ENCODE measurements around the gene CPA4.

Gene CPA4

DNA sequence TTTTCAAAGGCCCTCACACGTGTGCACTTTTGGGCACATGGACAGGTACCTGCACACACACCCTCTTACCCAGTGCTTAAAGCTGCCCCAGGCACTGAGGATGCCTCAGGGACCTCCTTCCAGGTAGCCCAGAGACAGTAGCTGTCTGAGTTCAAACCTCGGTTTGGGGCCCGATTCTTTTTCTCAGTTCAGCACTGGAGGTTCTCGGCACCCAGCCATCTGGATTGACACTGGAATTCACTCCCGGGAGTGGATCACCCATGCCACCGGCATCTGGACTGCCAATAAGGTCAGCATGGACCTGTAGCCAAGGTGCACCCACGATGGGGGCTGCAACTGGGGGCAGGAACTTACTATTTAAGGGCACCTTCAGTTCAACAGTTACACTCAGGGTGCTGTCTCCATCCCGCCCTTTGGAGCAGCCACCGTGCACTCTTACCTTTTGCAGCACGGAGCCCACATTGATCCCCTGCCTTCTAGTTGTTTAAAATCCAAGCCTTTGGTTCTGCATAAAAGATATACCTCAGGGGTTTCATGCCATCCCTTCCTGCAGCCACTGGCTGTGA, 69.4 kb downstream of the CPA4 start:
- no peaks in the 10 kb centered on the region for H3F3A ChIP-seq (ENCODE audit: control insufficient read depth, insufficient read depth)
- peaks cover 3% of the 10 kb centered on the region; the same call in 1 of the 2 replicates for H3K9me3 ChIP-seq (ENCODE audit: control insufficient read depth, insufficient read depth, low read length)
- H4K20me1 ChIP-seq (ENCODE audit: control insufficient read depth, insufficient read depth, low read depth, low read length): no peaks in the 10 kb centered on the region
- H3K4me1 ChIP-seq (ENCODE audit: control insufficient read depth, low read length): no peaks in the 10 kb centered on the region
- no peak overlapping the region for H3K4me3 ChIP-seq (ENCODE audit: low read length)
- no peaks in the 10 kb centered on the region for H3K9me2 ChIP-seq (replicated peaks; ENCODE audit: control insufficient read depth, low read length)
- no peak for TF ChIP-seq EZH2phosphoT487 (IDR thresholded peaks at IDR 0.05; ENCODE audit: borderline replicate concordance, low read length)
- TF ChIP-seq, protein P1, sequence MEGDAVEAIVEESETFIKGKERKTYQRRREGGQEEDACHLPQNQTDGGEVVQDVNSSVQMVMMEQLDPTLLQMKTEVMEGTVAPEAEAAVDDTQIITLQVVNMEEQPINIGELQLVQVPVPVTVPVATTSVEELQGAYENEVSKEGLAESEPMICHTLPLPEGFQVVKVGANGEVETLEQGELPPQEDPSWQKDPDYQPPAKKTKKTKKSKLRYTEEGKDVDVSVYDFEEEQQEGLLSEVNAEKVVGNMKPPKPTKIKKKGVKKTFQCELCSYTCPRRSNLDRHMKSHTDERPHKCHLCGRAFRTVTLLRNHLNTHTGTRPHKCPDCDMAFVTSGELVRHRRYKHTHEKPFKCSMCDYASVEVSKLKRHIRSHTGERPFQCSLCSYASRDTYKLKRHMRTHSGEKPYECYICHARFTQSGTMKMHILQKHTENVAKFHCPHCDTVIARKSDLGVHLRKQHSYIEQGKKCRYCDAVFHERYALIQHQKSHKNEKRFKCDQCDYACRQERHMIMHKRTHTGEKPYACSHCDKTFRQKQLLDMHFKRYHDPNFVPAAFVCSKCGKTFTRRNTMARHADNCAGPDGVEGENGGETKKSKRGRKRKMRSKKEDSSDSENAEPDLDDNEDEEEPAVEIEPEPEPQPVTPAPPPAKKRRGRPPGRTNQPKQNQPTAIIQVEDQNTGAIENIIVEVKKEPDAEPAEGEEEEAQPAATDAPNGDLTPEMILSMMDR (IDR thresholded peaks at IDR 0.05; ENCODE audit: low read depth, low read length, poor library complexity, severe bottlenecking): no peak
- no peaks in the 10 kb centered on the region for H3K36me3 ChIP-seq (ENCODE audit: control insufficient read depth, low read length)
- no peaks in the 10 kb centered on the region for H3K79me2 ChIP-seq (ENCODE audit: control insufficient read depth, low read length)
- no peak overlapping the region for H3K4me2 ChIP-seq (ENCODE audit: low read length)
- H3K27me3 ChIP-seq (ENCODE audit: control insufficient read depth, low read length): peaks cover 4% of the 10 kb centered on the region
- no peak overlapping the region for H3K27ac ChIP-seq (ENCODE audit: low read depth, low read length)

DNA sequence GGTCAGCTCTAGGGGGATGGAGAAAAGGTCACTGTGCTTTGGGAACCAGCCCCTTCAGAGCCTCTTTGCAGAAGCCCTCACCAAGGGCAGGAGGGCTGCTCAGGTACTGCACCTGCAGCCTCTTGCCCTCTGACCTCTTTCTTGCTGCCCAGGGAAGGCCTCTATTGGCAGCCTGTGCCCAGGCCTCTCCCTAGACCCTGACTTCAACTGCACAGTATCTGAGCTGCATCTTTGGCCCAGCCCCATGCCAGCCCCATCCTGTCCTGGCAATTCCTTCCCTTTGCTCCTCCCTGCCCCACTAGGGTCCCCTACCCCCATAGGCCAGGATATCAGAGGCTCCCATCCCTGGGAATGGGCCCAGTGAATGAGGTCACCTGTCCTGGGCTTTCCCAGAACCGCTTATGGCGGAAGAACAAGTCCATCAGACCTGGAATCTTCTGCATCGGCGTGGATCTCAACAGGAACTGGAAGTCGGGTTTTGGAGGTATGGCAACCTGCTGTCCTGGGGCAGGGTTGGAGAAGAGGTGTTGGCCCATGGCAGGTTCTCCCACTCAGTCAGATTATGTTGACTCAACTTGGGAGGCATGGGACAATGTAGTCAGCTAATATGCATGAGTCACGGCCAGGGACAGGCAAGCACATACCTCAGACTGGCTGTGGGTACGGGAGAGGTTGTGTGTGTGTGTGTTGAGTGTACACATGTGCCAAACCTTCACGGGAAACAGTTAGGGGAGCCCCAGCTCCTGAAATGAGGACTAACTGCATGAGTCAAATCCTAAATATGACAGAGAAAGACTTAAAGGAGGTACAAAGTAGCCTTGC, 70.3 kb downstream of the CPA4 start:
- Histone ChIP-seq H3K27me3 (ENCODE audit: control insufficient read depth, low read length) (peaks cover 4% of the 10 kb centered on the region), H3F3A (ENCODE audit: control insufficient read depth, insufficient read depth) (no peaks in the 10 kb centered on the region), H4K20me1 (ENCODE audit: control insufficient read depth, insufficient read depth, low read depth, low read length) (no peaks in the 10 kb centered on the region), H3K79me2 (ENCODE audit: control insufficient read depth, low read length) (no peaks in the 10 kb centered on the region), H3K4me2 (ENCODE audit: low read length) (no peak overlapping the region), H3K4me1 (ENCODE audit: control insufficient read depth, low read length) (no peaks in the 10 kb centered on the region), H3K27ac (ENCODE audit: low read depth, low read length) (no peak overlapping the region), H3K36me3 (ENCODE audit: control insufficient read depth, low read length) (no peaks in the 10 kb centered on the region), H3K4me3 (ENCODE audit: low read length) (no peak overlapping the region), H3K9me3 (ENCODE audit: control insufficient read depth, insufficient read depth, low read length) (peaks cover 3% of the 10 kb centered on the region; the same call in 1 of the 2 replicates), H3K9me2 (replicated peaks; ENCODE audit: control insufficient read depth, low read length) (no peaks in the 10 kb centered on the region)
- TF ChIP-seq EZH2phosphoT487 (IDR thresholded peaks at IDR 0.05; ENCODE audit: borderline replicate concordance, low read length): no peak
- TF ChIP-seq, protein P1 (IDR thresholded peaks at IDR 0.05; ENCODE audit: low read depth, low read length, poor library complexity, severe bottlenecking): no peak

DNA sequence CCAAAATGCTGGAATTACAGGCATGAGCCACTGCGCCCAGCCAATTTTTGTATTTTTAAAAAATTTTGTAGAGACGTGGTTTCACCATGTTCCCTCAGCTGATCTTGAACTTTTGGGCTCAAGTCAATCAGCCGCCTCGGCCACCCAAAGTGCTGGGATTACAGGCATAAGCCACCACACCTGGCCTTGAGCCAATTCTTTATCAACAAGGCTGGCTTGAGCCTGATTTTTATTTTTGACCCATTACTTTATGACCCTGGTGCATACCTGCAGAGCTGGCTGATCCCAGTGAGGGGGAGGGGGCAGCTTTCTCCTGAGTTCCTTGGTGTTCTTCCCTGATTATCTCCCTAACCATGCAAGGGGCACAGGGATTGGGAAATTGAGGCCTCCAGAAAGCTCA, 71.5 kb downstream of the CPA4 start:
- no peak overlapping the region for H3K4me2 ChIP-seq (ENCODE audit: low read length)
- H3K4me1 ChIP-seq (ENCODE audit: control insufficient read depth, low read length): no peaks in the 10 kb centered on the region
- TF ChIP-seq, protein P1 (IDR thresholded peaks at IDR 0.05; ENCODE audit: low read depth, low read length, poor library complexity, severe bottlenecking): no peak
- no peak for TF ChIP-seq EZH2phosphoT487 (IDR thresholded peaks at IDR 0.05; ENCODE audit: borderline replicate concordance, low read length)
- peaks cover 4% of the 10 kb centered on the region for H3K27me3 ChIP-seq (ENCODE audit: control insufficient read depth, low read length)
- H3K9me2 ChIP-seq (replicated peaks; ENCODE audit: control insufficient read depth, low read length): no peaks in the 10 kb centered on the region
- H3F3A ChIP-seq (ENCODE audit: control insufficient read depth, insufficient read depth): no peaks in the 10 kb centered on the region
- no peaks in the 10 kb centered on the region for H3K36me3 ChIP-seq (ENCODE audit: control insufficient read depth, low read length)
- no peak overlapping the region for H3K4me3 ChIP-seq (ENCODE audit: low read length)
- no peaks in the 10 kb centered on the region for H4K20me1 ChIP-seq (ENCODE audit: control insufficient read depth, insufficient read depth, low read depth, low read length)
- H3K9me3 ChIP-seq (ENCODE audit: control insufficient read depth, insufficient read depth, low read length): no peaks in the 10 kb centered on the region; the same call in 1 of the 2 replicates
- H3K79me2 ChIP-seq (ENCODE audit: control insufficient read depth, low read length): no peaks in the 10 kb centered on the region
- H3K27ac ChIP-seq (ENCODE audit: low read depth, low read length): no peak overlapping the region
